Stimulated activated naive CD8-positive, alpha-beta T cell treated with anti-CD3 and anti-CD28 coated beads, Interleukin-15, Interleukin-2, amounts not matched to agents 100 ng/mL and 50 ng/mL, for 24 hours (primary cell): ENCODE results near the gene ATP2B3.

Source experiments
- H3K27ac Mint-ChIP-seq: one replicate; pipeline ENCODE4 v1.8.0; 2021; ENCODE audit warnings: mild to moderate bottlenecking, mixed read lengths
- H3K27me3 Mint-ChIP-seq: one replicate; pipeline ENCODE4 v1.8.0; 2021; ENCODE audit warnings: mixed read lengths
- H3K36me3 Mint-ChIP-seq: one replicate; pipeline ENCODE4 v1.8.0; 2021; ENCODE audit warnings: low read depth, mixed read lengths
- H3K4me1 Mint-ChIP-seq: one replicate; pipeline ENCODE4 v1.8.0; 2021; ENCODE audit warnings: low read depth, mixed read lengths
- H3K4me3 Mint-ChIP-seq: one replicate; pipeline ENCODE4 v1.8.0; 2021; ENCODE audit warnings: mild to moderate bottlenecking, mixed read lengths
- H3K9me3 Mint-ChIP-seq: one replicate; pipeline ENCODE4 v1.8.0; 2021; ENCODE audit warnings: mixed read lengths

ATP2B3 gene

GRCh38 chrX:153527208-153527607 lies 9.8 kb downstream of the ATP2B3 start:
- Mint-ChIP-seq H3K27me3 (no peaks in the 10 kb centered on the region), H3K27ac (no peak overlapping the region), H3K9me3 (no peaks in the 10 kb centered on the region), H3K4me3 (no peak overlapping the region), H3K4me1 (no peaks in the 10 kb centered on the region), H3K36me3 (no peaks in the 10 kb centered on the region)

- no peaks in the 10 kb centered on the region for H3K9me3 Mint-ChIP-seq
These were observed 13.1 kb downstream of the ATP2B3 start for GRCh38 chrX:153530411-153531129.

GRCh38 chrX:153533091-153533490 lies 15.6 kb downstream of the ATP2B3 start:
- no peaks in the 10 kb centered on the region for H3K36me3 Mint-ChIP-seq
- no peaks in the 10 kb centered on the region for H3K4me1 Mint-ChIP-seq
- no peak overlapping the region for H3K4me3 Mint-ChIP-seq
- no peaks in the 10 kb centered on the region for H3K27me3 Mint-ChIP-seq
- H3K9me3 Mint-ChIP-seq: no peaks in the 10 kb centered on the region
- no peak overlapping the region for H3K27ac Mint-ChIP-seq

More at GRCh38 chrX:153530411-153531129, 13.1 kb downstream of the ATP2B3 start:
- Mint-ChIP-seq H3K4me1 (no peaks in the 10 kb centered on the region), H3K27ac (no peak overlapping the region), H3K27me3 (no peaks in the 10 kb centered on the region), H3K36me3 (no peaks in the 10 kb centered on the region), H3K4me3 (no peak overlapping the region)

GRCh38 chrX:153537080-153537479 lies 19.6 kb downstream of the ATP2B3 start:
- Mint-ChIP-seq H3K4me1 (no peaks in the 10 kb centered on the region), H3K4me3 (no peak overlapping the region), H3K9me3 (no peaks in the 10 kb centered on the region), H3K36me3 (no peaks in the 10 kb centered on the region), H3K27ac (no peak overlapping the region), H3K27me3 (no peaks in the 10 kb centered on the region)

- no peaks in the 10 kb centered on the region for H3K9me3 Mint-ChIP-seq
- H3K27me3 Mint-ChIP-seq: no peaks in the 10 kb centered on the region
- H3K27ac Mint-ChIP-seq: no peak overlapping the region
- H3K4me1 Mint-ChIP-seq: no peaks in the 10 kb centered on the region
- H3K4me3 Mint-ChIP-seq: no peak overlapping the region
- no peaks in the 10 kb centered on the region for H3K36me3 Mint-ChIP-seq
These were observed 20.3 kb downstream of the ATP2B3 start for GRCh38 chrX:153537526-153538295.

GRCh38 chrX:153538424-153538823 lies 21.0 kb downstream of the ATP2B3 start:
- H3K9me3 Mint-ChIP-seq: no peaks in the 10 kb centered on the region
- H3K27ac Mint-ChIP-seq: no peak overlapping the region
- no peak overlapping the region for H3K4me3 Mint-ChIP-seq
- no peaks in the 10 kb centered on the region for H3K4me1 Mint-ChIP-seq
- H3K36me3 Mint-ChIP-seq: no peaks in the 10 kb centered on the region
- H3K27me3 Mint-ChIP-seq: no peaks in the 10 kb centered on the region

- Mint-ChIP-seq H3K9me3 (no peaks in the 10 kb centered on the region), H3K4me3 (no peak overlapping the region), H3K27me3 (no peaks in the 10 kb centered on the region), H3K27ac (no peak overlapping the region), H3K36me3 (no peaks in the 10 kb centered on the region), H3K4me1 (no peaks in the 10 kb centered on the region)
These were observed 21.9 kb downstream of the ATP2B3 start for GRCh38 chrX:153539171-153539978.

- no peaks in the 10 kb centered on the region for H3K36me3 Mint-ChIP-seq
- no peak overlapping the region for H3K4me3 Mint-ChIP-seq
- no peaks in the 10 kb centered on the region for H3K9me3 Mint-ChIP-seq
- H3K27me3 Mint-ChIP-seq: no peaks in the 10 kb centered on the region
- no peaks in the 10 kb centered on the region for H3K4me1 Mint-ChIP-seq
- no peak overlapping the region for H3K27ac Mint-ChIP-seq
These were observed 22.5 kb downstream of the ATP2B3 start for GRCh38 chrX:153539979-153540358.

GRCh38 chrX:153544727-153545126 lies 27.3 kb downstream of the ATP2B3 start:
- H3K27ac Mint-ChIP-seq: no peak overlapping the region
- H3K4me3 Mint-ChIP-seq: no peak overlapping the region
- H3K36me3 Mint-ChIP-seq: no peaks in the 10 kb centered on the region
- no peaks in the 10 kb centered on the region for H3K9me3 Mint-ChIP-seq
- H3K27me3 Mint-ChIP-seq: no peaks in the 10 kb centered on the region
- no peaks in the 10 kb centered on the region for H3K4me1 Mint-ChIP-seq

- no peak overlapping the region for H3K4me3 Mint-ChIP-seq
- no peaks in the 10 kb centered on the region for H3K36me3 Mint-ChIP-seq
- no peaks in the 10 kb centered on the region for H3K4me1 Mint-ChIP-seq
These were observed 28.9 kb downstream of the ATP2B3 start for GRCh38 chrX:153546386-153546785.

GRCh38 chrX:153547195-153547594 lies 29.8 kb downstream of the ATP2B3 start:
- Mint-ChIP-seq H3K36me3 (no peaks in the 10 kb centered on the region), H3K27me3 (no peaks in the 10 kb centered on the region), H3K4me3 (no peak overlapping the region), H3K4me1 (no peaks in the 10 kb centered on the region), H3K9me3 (no peaks in the 10 kb centered on the region), H3K27ac (no peak overlapping the region)

More at GRCh38 chrX:153546386-153546785, 28.9 kb downstream of the ATP2B3 start:
- H3K9me3 Mint-ChIP-seq: no peaks in the 10 kb centered on the region
- no peaks in the 10 kb centered on the region for H3K27me3 Mint-ChIP-seq
- no peak overlapping the region for H3K27ac Mint-ChIP-seq

- Mint-ChIP-seq H3K27ac (no peak overlapping the region), H3K4me1 (no peaks in the 10 kb centered on the region), H3K4me3 (no peak overlapping the region), H3K36me3 (no peaks in the 10 kb centered on the region), H3K27me3 (no peaks in the 10 kb centered on the region), H3K9me3 (no peaks in the 10 kb centered on the region)
These were observed 31.8 kb downstream of the ATP2B3 start for GRCh38 chrX:153549231-153549630.

- no peaks in the 10 kb centered on the region for H3K4me1 Mint-ChIP-seq
- H3K9me3 Mint-ChIP-seq: no peaks in the 10 kb centered on the region
- no peak overlapping the region for H3K27ac Mint-ChIP-seq
- H3K36me3 Mint-ChIP-seq: no peaks in the 10 kb centered on the region
- no peaks in the 10 kb centered on the region for H3K27me3 Mint-ChIP-seq
- H3K4me3 Mint-ChIP-seq: no peak overlapping the region
These were observed 32.4 kb downstream of the ATP2B3 start for GRCh38 chrX:153549807-153550206.

GRCh38 chrX:153551135-153551534 lies 33.7 kb downstream of the ATP2B3 start:
- no peaks in the 10 kb centered on the region for H3K9me3 Mint-ChIP-seq
- no peak overlapping the region for H3K27ac Mint-ChIP-seq
- no peak overlapping the region for H3K4me3 Mint-ChIP-seq
- no peaks in the 10 kb centered on the region for H3K4me1 Mint-ChIP-seq
- no peaks in the 10 kb centered on the region for H3K27me3 Mint-ChIP-seq
- H3K36me3 Mint-ChIP-seq: no peaks in the 10 kb centered on the region
